ENCODE results near the gene INSC. TPM values are rescaled to one million over a fixed set of nuclear protein-coding genes. Genes with fewer than 3 reads are reported as not detected.
A peak's percentile ranks its signal among the peaks of the same experiment; 100 is the strongest.

INSC gene
- total and polyA plus RNA-seq, 9 of the 15 experiments (the other 6 are each of a cell fraction or from before 2014, with no cell fraction given) = not detected

GRCh38 chr11:15101072-15101709 is 13.5 kb upstream of the INSC start (continued):
- TF ChIP-seq RAD21 (CRISPR knock-in tag; conservative IDR thresholded peaks at IDR 0.05 in 1 of 2, IDR thresholded peaks at IDR 0.05 in 1 of 2) = peak; percentile 54 to 74

GRCh38 chr11:15104166-15104565 is 10.6 kb upstream of the INSC start:
- ChIA-PET CTCF (ENCODE audit: low intra/inter-chr PET ratio) (no interaction called here), POLR2A (no interaction called here)
- intact Hi-C loops (cut with micrococcal nuclease) (no loop called here), in situ Hi-C loops (cut with MboI) (no loop called here)
- H3K9ac ChIP-seq (ENCODE audit: insufficient read depth in 1 of 2, low read depth in 2 of 2, low read length in 2 of 2) = no peak overlapping the region
- H4K20me1 ChIP-seq (replicated peaks; ENCODE audit: control insufficient read depth, insufficient read depth, low read length) = no peaks in the 10 kb centered on the region
- no peaks in the 10 kb centered on the region for H3K9me3 ChIP-seq (replicated peaks; ENCODE audit: control insufficient read depth, insufficient read depth, low read depth, low read length)
- BruUV-seq (replicated peaks) = no TSS peak
- DNase-seq (ENCODE audit: extremely low read depth in 1 of 4, low spot score in 3 of 4) = no peak
- no peak overlapping the region for H3K4me2 ChIP-seq (ENCODE audit: insufficient read depth, low read length)
- H3K27ac ChIP-seq (ENCODE audit: extremely low read depth, low read depth, low read length) = no peak overlapping the region
- ATAC-seq = no peak
- H3K4me1 ChIP-seq (replicated peaks in 1 of 2; ENCODE audit: control insufficient read depth in 2 of 2, insufficient read depth in 2 of 2, low read length in 2 of 2) = no peaks in the 10 kb centered on the region
- H3K9me1 ChIP-seq (ENCODE audit: control insufficient read depth, insufficient read depth, low read length) = no peaks in the 10 kb centered on the region
- H2AFZ ChIP-seq (ENCODE audit: low read depth, low read length) = no peak overlapping the region
- H3K27me3 ChIP-seq (ENCODE audit: control insufficient read depth in 2 of 2, insufficient read depth in 2 of 2, low read length in 2 of 2) = no peaks in the 10 kb centered on the region
- WGBS (ENCODE audit: insufficient coverage, low coverage, missing lambda C conversion rate) = 0% methylated on average over 2 of the region's 2 CpGs
- no peak for FAIRE-seq
- no peaks in the 10 kb centered on the region for H3K36me3 ChIP-seq (ENCODE audit: control insufficient read depth, insufficient read depth, low read length)
- H3K4me3 ChIP-seq = no peak overlapping the region
- H3K79me2 ChIP-seq (ENCODE audit: control insufficient read depth, insufficient read depth, low read length) = no peaks in the 10 kb centered on the region
- TF ChIP-seq ZNF24 (IDR thresholded peaks at IDR 0.05) (no peak), RBM34 (IDR thresholded peaks at IDR 0.05; ENCODE audit: borderline replicate concordance, insufficient read depth, low read length) (no peak), ETV6 (IDR thresholded peaks at IDR 0.05; ENCODE audit: borderline replicate concordance in 1 of 2, low read depth in 2 of 2, low read length in 1 of 2) (no peak), ETV6 (CRISPR knock-in tag; IDR thresholded peaks at IDR 0.05; ENCODE audit: borderline replicate concordance) (no peak), RBM22 (IDR thresholded peaks at IDR 0.05; ENCODE audit: low read depth, low read length, poor library complexity, severe bottlenecking) (no peak), RREB1 (CRISPR knock-in tag; IDR thresholded peaks at IDR 0.05) (no peak), SAP30 (IDR thresholded peaks at IDR 0.05; ENCODE audit: borderline replicate concordance, insufficient read depth, low read depth, low read length, poor library complexity, severe bottlenecking) (no peak), USF1 (CRISPR knock-in tag; IDR thresholded peaks at IDR 0.05) (no peak), ZNF77 (CRISPR knock-in tag; IDR thresholded peaks at IDR 0.05) (no peak), ZFPM2 (CRISPR knock-in tag; IDR thresholded peaks at IDR 0.05) (no peak), FOXP4 (CRISPR knock-in tag; IDR thresholded peaks at IDR 0.05; ENCODE audit: borderline replicate concordance) (no peak)
